ENCODE results near the gene HOXA1. TPM values are rescaled to one million over a fixed set of nuclear protein-coding genes. Genes with fewer than 3 reads are reported as not detected.

Gene HOXA1
- total RNA-seq, 1 donor from 2014 or later = not detected

DNA sequence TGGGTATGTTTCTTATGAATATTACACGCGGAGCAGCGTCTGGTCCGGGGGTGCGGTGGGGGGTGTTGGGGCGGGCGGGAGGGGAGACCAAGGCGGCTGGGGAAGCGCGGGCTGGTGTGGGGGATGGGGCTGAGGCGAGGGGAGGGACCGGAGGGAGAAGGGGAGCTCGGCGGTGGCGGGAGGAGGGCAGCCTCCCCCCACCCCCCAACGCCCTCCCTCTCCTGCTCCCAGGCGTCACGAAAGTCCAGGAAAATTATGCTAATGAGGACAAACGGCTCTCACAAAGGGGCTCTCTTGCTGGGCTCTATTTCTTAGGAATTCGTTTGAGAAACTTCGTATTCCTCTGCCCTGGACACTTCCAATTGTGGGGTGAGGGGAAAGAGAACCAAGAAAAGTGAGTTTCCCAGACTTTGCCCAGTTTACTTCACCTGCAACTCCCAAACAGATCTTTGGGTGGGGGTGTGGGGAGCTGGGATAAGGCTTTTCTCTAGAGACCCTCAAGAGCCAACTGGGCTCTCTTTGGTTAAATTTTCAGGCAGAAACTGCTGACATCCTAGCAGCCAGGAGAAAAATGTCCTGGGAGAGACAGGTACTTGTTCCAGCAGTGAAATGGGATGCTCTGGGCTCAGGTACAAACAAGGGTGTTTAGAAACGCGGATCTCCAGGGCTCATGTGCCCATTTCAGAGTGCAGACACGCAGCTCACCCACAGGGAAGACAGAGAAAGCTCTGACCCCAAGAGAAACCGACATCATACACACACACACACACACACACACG is 18.4 kb upstream of the HOXA1 start:
- DNase-seq = no peak
- Mint-ChIP-seq H3K4me3 (ENCODE audit: unreplicated experiment) (peak overlapping the region; percentile 20), H3K4me1 (ENCODE audit: low read depth, unreplicated experiment) (peaks cover 3% of the 10 kb centered on the region), H3K27me3 (ENCODE audit: unreplicated experiment) (peaks cover 55% of the 10 kb centered on the region), H3K27ac (ENCODE audit: unreplicated experiment) (no peak overlapping the region), H3K9me3 (ENCODE audit: unreplicated experiment) (peaks cover 9% of the 10 kb centered on the region), H3K36me3 (ENCODE audit: unreplicated experiment) (no peaks in the 10 kb centered on the region)
- TF ChIP-seq, protein P1, sequence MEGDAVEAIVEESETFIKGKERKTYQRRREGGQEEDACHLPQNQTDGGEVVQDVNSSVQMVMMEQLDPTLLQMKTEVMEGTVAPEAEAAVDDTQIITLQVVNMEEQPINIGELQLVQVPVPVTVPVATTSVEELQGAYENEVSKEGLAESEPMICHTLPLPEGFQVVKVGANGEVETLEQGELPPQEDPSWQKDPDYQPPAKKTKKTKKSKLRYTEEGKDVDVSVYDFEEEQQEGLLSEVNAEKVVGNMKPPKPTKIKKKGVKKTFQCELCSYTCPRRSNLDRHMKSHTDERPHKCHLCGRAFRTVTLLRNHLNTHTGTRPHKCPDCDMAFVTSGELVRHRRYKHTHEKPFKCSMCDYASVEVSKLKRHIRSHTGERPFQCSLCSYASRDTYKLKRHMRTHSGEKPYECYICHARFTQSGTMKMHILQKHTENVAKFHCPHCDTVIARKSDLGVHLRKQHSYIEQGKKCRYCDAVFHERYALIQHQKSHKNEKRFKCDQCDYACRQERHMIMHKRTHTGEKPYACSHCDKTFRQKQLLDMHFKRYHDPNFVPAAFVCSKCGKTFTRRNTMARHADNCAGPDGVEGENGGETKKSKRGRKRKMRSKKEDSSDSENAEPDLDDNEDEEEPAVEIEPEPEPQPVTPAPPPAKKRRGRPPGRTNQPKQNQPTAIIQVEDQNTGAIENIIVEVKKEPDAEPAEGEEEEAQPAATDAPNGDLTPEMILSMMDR (IDR thresholded peaks at IDR 0.05; ENCODE audit: partially characterized antibody, unreplicated experiment) = no peak

DNA sequence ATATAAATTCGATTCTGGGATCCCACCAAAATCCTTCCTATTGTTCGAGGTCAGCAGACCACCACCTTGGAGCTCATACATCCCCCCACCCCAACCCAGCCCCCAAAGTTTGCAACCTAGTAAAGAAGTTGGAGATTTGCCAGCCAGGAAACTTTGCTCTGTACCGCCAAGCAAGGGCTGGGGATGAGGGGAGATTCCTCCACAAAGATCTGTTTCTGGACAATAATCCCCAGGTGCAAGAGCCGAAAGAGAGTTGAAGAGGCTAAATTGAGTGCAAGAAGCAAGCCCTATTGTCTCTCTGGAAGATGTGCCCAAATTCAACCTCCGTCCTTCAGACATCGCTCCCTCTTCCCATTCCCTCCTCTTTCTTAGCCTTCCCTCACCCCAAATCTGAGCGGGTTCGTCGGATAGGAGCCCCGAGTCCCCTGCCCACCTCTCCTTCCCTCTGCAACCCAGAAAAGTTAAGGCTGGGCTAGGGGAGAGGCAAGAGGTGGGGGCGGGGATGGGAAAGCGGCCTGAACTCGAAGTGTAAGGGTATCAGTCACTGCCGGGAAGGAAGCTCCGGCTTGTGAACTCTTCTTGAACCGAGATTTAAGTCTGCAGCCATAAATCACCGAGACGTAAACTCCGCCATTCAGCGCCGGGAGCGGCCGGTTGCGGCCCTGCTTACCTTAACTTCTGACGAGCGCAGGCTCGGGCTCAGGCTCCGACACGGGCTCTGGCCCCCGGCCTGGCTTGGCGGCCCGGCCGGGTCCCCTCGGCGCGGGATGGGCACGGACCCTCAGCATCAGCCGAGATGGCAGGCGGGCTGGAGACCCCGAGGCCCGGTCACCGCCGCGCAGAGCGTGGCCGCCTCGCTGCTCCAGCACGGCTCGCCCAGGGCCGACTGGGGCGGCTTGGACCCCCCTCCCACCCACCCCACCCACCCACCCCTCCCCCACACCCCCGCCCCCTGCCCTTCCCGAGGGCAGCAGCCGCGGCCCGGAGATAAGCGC is 17.5 kb upstream of the HOXA1 start:
- TF ChIP-seq, protein P1 (IDR thresholded peaks at IDR 0.05; ENCODE audit: partially characterized antibody, unreplicated experiment) = no peak
- Mint-ChIP-seq H3K27ac (ENCODE audit: unreplicated experiment) (no peak overlapping the region), H3K36me3 (ENCODE audit: unreplicated experiment) (no peaks in the 10 kb centered on the region), H3K4me1 (ENCODE audit: low read depth, unreplicated experiment) (peaks cover 4% of the 10 kb centered on the region), H3K27me3 (ENCODE audit: unreplicated experiment) (peaks cover 53% of the 10 kb centered on the region), H3K9me3 (ENCODE audit: unreplicated experiment) (peaks cover 9% of the 10 kb centered on the region), H3K4me3 (ENCODE audit: unreplicated experiment) (no peak overlapping the region)
- DNase-seq = peak; percentile 44

GRCh38 chr7:27112361-27112760 is 16.6 kb upstream of the HOXA1 start:
- H3K9me3 Mint-ChIP-seq (ENCODE audit: unreplicated experiment) = peaks cover 12% of the 10 kb centered on the region
- H3K27ac Mint-ChIP-seq (ENCODE audit: unreplicated experiment) = no peak overlapping the region
- H3K4me3 Mint-ChIP-seq (ENCODE audit: unreplicated experiment) = no peak overlapping the region
- TF ChIP-seq, protein P1 (IDR thresholded peaks at IDR 0.05; ENCODE audit: partially characterized antibody, unreplicated experiment) = no peak
- DNase-seq = no peak
- no peaks in the 10 kb centered on the region for H3K36me3 Mint-ChIP-seq (ENCODE audit: unreplicated experiment)
- H3K27me3 Mint-ChIP-seq (ENCODE audit: unreplicated experiment) = peaks cover 50% of the 10 kb centered on the region
- peaks cover 6% of the 10 kb centered on the region for H3K4me1 Mint-ChIP-seq (ENCODE audit: low read depth, unreplicated experiment)

- Mint-ChIP-seq H3K9me3 (ENCODE audit: unreplicated experiment) (peaks cover 16% of the 10 kb centered on the region), H3K27me3 (ENCODE audit: unreplicated experiment) (peaks cover 46% of the 10 kb centered on the region), H3K27ac (ENCODE audit: unreplicated experiment) (no peak overlapping the region), H3K4me3 (ENCODE audit: unreplicated experiment) (no peak overlapping the region), H3K4me1 (ENCODE audit: low read depth, unreplicated experiment) (peaks cover 7% of the 10 kb centered on the region), H3K36me3 (ENCODE audit: unreplicated experiment) (no peaks in the 10 kb centered on the region)
- DNase-seq = no peak
- TF ChIP-seq, protein P1 (IDR thresholded peaks at IDR 0.05; ENCODE audit: partially characterized antibody, unreplicated experiment) = no peak
These were observed 16.0 kb upstream of the HOXA1 start for GRCh38 chr7:27111751-27112277.

All from glutamatergic neuron (in vitro differentiated cells).